Bronchial epithelial cell (primary cell): ENCODE data around the gene ANKS1B. TPM values are rescaled to one million over a fixed set of nuclear protein-coding genes. Genes with fewer than 3 reads are reported as not detected.
A peak's percentile ranks its signal among the peaks of the same experiment; 100 is the strongest.

Experiments
- DNase-seq: peaks from one replicate; pipeline ENCODE4 v3.0.0-alpha.2; 2010; ENCODE audit warnings: low read depth
- FAIRE-seq: peaks from 2 replicates; lab custom pipeline; 2011; peaks lifted over from hg19 to GRCh38; lab: Jason Lieb, UNC
- H3K27me3 ChIP-seq: 2 replicates; pipeline ENCODE4 v1.5.1; 2011; ENCODE audit warnings: low read length; ENCODE audit not compliant: control insufficient read depth, insufficient read depth
- H3K36me3 ChIP-seq: 2 replicates; pipeline ENCODE4 v1.5.1; 2011; ENCODE audit warnings: low read length; ENCODE audit not compliant: control insufficient read depth, insufficient read depth
- H3K4me3 ChIP-seq: 2 replicates; pipeline ENCODE4 v1.5.1; 2011; ENCODE audit warnings: mild to moderate bottlenecking, low read depth, low read length, control low read depth
- total RNA-seq: library from RNA; depleted of rRNA; stranded (reverse); fragments of >200 nt; gene quantifications from 2 replicates; pipeline ENCODE4 v1.2.1, GENCODE V29; 2014
- TF ChIP-seq, protein P1 (sequence below): IDR thresholded peaks from 2 replicates; pipeline ENCODE4 v1.5.1; 2011; ENCODE audit warnings: mild to moderate bottlenecking, moderate library complexity, low read length, control low read depth, inconsistent platforms; ENCODE audit not compliant: insufficient read depth, severe bottlenecking

ANKS1B gene
- total RNA-seq, 1 donor from 2014 or later: 0.26 TPM

DNA sequence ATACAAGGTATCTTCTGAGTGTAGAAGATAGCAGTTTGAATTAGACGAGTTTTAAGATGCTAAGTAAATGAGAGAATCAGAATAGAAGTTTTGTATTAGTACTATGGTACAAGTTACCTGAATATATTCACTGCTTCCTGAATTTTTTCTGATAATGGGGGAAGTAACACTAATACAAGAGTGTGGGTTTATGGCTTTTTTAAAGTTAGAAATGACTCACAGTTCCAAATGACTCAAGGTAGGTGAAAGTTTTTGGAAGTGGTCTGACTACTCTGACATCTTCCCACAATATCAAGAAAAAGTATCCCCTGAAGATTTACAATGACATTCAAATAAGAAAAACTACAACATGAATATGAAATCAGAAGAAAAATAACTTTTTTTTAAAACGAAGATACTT lies 460.9 kb downstream of the ANKS1B start:
- FAIRE-seq (no peak), DNase-seq (no peak)
- TF ChIP-seq, protein P1, sequence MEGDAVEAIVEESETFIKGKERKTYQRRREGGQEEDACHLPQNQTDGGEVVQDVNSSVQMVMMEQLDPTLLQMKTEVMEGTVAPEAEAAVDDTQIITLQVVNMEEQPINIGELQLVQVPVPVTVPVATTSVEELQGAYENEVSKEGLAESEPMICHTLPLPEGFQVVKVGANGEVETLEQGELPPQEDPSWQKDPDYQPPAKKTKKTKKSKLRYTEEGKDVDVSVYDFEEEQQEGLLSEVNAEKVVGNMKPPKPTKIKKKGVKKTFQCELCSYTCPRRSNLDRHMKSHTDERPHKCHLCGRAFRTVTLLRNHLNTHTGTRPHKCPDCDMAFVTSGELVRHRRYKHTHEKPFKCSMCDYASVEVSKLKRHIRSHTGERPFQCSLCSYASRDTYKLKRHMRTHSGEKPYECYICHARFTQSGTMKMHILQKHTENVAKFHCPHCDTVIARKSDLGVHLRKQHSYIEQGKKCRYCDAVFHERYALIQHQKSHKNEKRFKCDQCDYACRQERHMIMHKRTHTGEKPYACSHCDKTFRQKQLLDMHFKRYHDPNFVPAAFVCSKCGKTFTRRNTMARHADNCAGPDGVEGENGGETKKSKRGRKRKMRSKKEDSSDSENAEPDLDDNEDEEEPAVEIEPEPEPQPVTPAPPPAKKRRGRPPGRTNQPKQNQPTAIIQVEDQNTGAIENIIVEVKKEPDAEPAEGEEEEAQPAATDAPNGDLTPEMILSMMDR: no peak
- no peak overlapping the region for H3K4me3 ChIP-seq
- no peaks in the 10 kb centered on the region for H3K36me3 ChIP-seq
- no peaks in the 10 kb centered on the region for H3K27me3 ChIP-seq

DNA sequence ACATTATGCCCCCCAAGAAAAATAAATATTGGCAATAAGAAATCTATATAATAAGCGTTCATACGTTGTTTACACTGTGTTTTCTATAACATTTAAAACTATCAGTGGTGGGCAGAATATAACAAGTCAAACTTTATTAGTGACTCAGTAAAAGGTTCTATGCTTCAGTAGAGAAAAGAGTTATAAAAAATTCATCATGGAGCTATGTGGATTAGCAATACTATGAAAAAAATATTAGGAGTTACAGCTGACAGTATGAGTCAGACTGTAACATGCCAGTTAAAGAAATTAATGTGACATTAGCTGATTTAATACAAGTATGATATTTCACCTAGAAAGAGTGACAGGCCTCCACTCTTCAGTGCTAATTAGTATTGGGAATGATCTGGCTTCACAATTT lies 462.3 kb downstream of the ANKS1B start:
- Histone ChIP-seq H3K36me3 (no peaks in the 10 kb centered on the region), H3K27me3 (no peaks in the 10 kb centered on the region), H3K4me3 (no peak overlapping the region)
- no peak for DNase-seq
- TF ChIP-seq, protein P1: no peak
- FAIRE-seq: no peak

DNA sequence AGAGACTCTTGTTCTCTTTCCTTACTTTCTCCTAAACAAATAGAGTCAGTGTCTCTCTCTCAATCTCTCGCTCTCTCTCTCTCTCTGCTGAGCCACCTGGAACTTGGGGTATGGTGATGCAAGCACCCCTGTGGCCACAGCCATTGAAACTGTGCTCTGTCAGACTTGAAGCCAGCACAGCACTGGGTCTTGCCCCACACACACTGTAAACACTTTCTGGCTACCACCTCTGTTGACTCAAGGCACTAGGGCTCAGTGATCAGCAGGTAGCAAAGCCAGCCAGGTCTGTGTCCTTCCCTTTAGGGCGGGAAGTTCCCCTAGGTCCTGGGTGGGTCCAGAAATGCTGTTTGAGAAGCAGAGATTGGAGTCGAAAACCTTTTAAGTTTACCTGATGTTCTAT lies 463.1 kb downstream of the ANKS1B start:
- Histone ChIP-seq H3K36me3 (no peaks in the 10 kb centered on the region), H3K27me3 (no peaks in the 10 kb centered on the region), H3K4me3 (no peak overlapping the region)
- no peak for DNase-seq
- FAIRE-seq: no peak
- TF ChIP-seq, protein P1: no peak

DNA sequence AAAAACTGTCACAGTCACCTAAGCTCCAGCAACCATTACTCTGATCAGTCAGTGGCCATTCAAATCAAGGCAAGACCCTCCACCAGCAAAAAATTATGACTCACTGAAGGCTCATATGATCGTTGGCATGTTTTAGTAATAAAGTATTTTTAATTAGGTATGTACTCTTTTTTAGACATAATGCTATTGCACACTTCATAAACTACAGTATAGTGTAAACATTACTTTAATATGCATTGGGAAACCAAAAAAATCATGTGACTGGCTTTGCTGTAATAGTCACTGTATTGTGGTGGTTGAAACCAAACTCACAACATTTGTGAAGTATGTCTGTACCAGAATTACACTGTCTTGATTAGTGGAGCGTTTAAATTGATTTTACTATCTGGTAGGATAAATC lies 471.7 kb downstream of the ANKS1B start:
- no peaks in the 10 kb centered on the region for H3K36me3 ChIP-seq
- FAIRE-seq: no peak

DNA sequence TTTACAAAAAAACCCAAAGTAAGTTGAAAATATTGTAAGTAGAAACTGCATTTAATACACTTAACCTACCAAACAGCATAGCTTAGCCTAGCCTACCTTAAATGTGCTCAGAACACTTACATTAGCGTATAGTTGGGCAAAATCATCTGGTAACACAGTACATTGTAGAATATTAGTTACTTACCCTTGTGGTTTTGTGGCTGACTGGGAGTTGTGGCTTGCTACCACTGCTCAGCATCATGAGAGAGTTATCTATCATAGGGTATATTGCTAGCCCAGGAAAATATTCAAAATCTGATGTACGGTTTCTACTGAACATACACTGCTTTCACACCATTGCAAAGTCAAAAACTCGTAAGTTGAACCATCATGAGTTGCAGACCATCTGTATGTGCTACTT lies 478.9 kb downstream of the ANKS1B start:
- no peaks in the 10 kb centered on the region for H3K27me3 ChIP-seq
- no peaks in the 10 kb centered on the region for H3K36me3 ChIP-seq
- FAIRE-seq: no peak
- no peak for DNase-seq
- no peak overlapping the region for H3K4me3 ChIP-seq
- TF ChIP-seq, protein P1: no peak

More for the DNA sequence above, 471.7 kb downstream of the ANKS1B start:
- TF ChIP-seq, protein P1: no peak
- DNase-seq: no peak
- no peaks in the 10 kb centered on the region for H3K27me3 ChIP-seq
- no peak overlapping the region for H3K4me3 ChIP-seq

DNA sequence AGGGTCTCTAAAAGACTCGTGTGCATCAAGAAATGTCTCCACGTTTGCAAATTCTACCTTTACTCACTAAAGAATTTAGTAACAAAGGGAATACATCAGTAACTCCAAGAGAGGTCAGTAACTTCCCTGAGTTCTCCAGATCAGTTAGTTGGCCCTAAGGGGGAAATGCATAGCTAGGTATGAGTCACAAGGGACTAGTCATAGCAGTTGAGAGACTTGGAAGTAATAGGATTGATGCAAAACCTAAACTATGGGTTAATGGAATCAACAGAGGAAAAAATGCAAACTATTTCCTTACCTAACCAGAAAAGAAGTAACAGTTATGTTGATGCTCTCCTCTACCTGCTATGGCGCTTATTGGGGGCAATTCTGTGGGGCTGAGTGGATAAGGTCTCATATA lies 486.0 kb downstream of the ANKS1B start:
- no peaks in the 10 kb centered on the region for H3K27me3 ChIP-seq
- peak; percentile 80 for DNase-seq
- H3K36me3 ChIP-seq: no peaks in the 10 kb centered on the region
- H3K4me3 ChIP-seq: no peak overlapping the region
- TF ChIP-seq, protein P1: no peak
- FAIRE-seq: no peak
